Gastroesophageal sphincter (tissue), 4 donors: ENCODE measurements around the gene GIMAP6. TPM values are rescaled to one million over a fixed set of nuclear protein-coding genes. Genes with fewer than 3 reads are reported as not detected.

ENCODE experiments used
- ATAC-seq: fragments of 150-250 bp; one replicate; pipeline ENCODE4 v1.9.1; 2016; ENCODE audit warnings: mild to moderate bottlenecking, moderate library complexity
- H3K27ac ChIP-seq, 4 donors: fragments of 200-600 bp; sonication (generic) in 3 of 4; 1 replicate in 3 of 4; 2 replicates in 1 of 4; pipeline ENCODE4 v1.5.1; 2016 to 2019
- H3K27me3 ChIP-seq: fragments of 200-600 bp; sonication (generic); one replicate; pipeline ENCODE4 v1.5.1; 2019
- H3K36me3 ChIP-seq, 2 donors: fragments of 200-600 bp; sonication (generic); one replicate each; pipeline ENCODE4 v1.5.1; 2019; ENCODE audit warnings: control low read depth in 1 of 2
- H3K4me1 ChIP-seq, 3 donors: fragments of 200-600 bp; sonication (generic); 1 replicate in 2 of 3; 2 replicates in 1 of 3; pipeline ENCODE4 v1.5.1; 2016 to 2019; ENCODE audit warnings: control low read depth in 2 of 3
- H3K4me3 ChIP-seq, 2 donors: fragments of 200-600 bp; sonication (generic); one replicate each; pipeline ENCODE4 v1.5.1; 2019; ENCODE audit warnings: mild to moderate bottlenecking in 1 of 2, moderate library complexity in 1 of 2
- H3K9me3 ChIP-seq, 3 donors: fragments of 200-600 bp; sonication (generic); one replicate each; pipeline ENCODE4 v1.5.1; 2017 to 2019; ENCODE audit warnings: control low read depth in 2 of 3
- CTCF ChIP-seq, 4 experiments: fragments of 200-600 bp in 2 of 4; fragments of 450-650 bp in 2 of 4; sonication (generic) in 1 of 4; IDR thresholded peaks; one replicate each; pipeline ENCODE4 v1.5.1; 2017 to 2019; ENCODE audit warnings: antibody characterized with exemption in 4 of 4, mild to moderate bottlenecking in 2 of 4, moderate library complexity in 2 of 4
- EP300 ChIP-seq: sonication (generic); formaldehyde crosslinking; IDR thresholded peaks from one replicate; pipeline ENCODE4 v1.6.1; 2017; ENCODE audit warnings: antibody characterized with exemption, mild to moderate bottlenecking
- POLR2A ChIP-seq, 2 donors: fragments of 450-650 bp; IDR thresholded peaks; one replicate each; pipeline ENCODE4 v1.6.1; 2017; ENCODE audit warnings: antibody characterized with exemption in 2 of 2, mild to moderate bottlenecking in 2 of 2, moderate library complexity in 1 of 2
- POLR2AphosphoS5 ChIP-seq: sonication (generic); formaldehyde crosslinking; IDR thresholded peaks from one replicate; pipeline ENCODE4 v1.6.1; 2017; ENCODE audit warnings: antibody characterized with exemption
- WGBS, 2 donors: methylation state at CpG; one replicate each; pipeline ENCODE4 v1.1.5; 2018; ENCODE audit warnings: low coverage in 1 of 2; 5-methylcytosine and 5-hydroxymethylcytosine counted together
- total RNA-seq, 4 donors: library from RNA; depleted of rRNA; stranded (reverse); fragments of >200 nt; gene quantifications; one replicate each; pipeline ENCODE4 v1.1.0, GENCODE V29; 2016

GIMAP6 gene
- total RNA-seq, 4 donors from 2014 or later = 15.7 to 45.4 (median 34.4) TPM

- H3K27me3 ChIP-seq = no peaks in the 10 kb centered on the region
- H3K27ac ChIP-seq = no peak overlapping the region
- H3K36me3 ChIP-seq = no peaks in the 10 kb centered on the region
- H3K4me1 ChIP-seq = no peaks in the 10 kb centered on the region
- ATAC-seq = no peak
- no peaks in the 10 kb centered on the region for H3K9me3 ChIP-seq
- TF ChIP-seq POLR2A (IDR thresholded peaks at IDR 0.05) (no peak), EP300 (no peak), CTCF (IDR thresholded peaks at IDR 0.05) (no peak), POLR2AphosphoS5 (no peak)
- no peak overlapping the region for H3K4me3 ChIP-seq
These were observed 36.8 kb upstream of the GIMAP6 start for GRCh38 chr7:150668977-150669376.

- Histone ChIP-seq H3K4me1 (no peaks in the 10 kb centered on the region), H3K4me3 (no peak overlapping the region), H3K9me3 (no peaks in the 10 kb centered on the region), H3K36me3 (no peaks in the 10 kb centered on the region), H3K27me3 (no peaks in the 10 kb centered on the region), H3K27ac (no peak overlapping the region)
- ATAC-seq = no peak
- TF ChIP-seq CTCF (IDR thresholded peaks at IDR 0.05) = no peak
- TF ChIP-seq POLR2AphosphoS5 = no peak
- no peak for TF ChIP-seq EP300
- TF ChIP-seq POLR2A (IDR thresholded peaks at IDR 0.05) = no peak
- WGBS, 2 donors = 27 to 36% methylated on average over 1 of the region's 1 CpG
These were observed 36.3 kb upstream of the GIMAP6 start for GRCh38 chr7:150668472-150668911.

- ATAC-seq = no peak
- Histone ChIP-seq H3K27me3 (no peaks in the 10 kb centered on the region), H3K27ac (no peak overlapping the region), H3K36me3 (no peaks in the 10 kb centered on the region), H3K4me1 (no peaks in the 10 kb centered on the region), H3K9me3 (no peaks in the 10 kb centered on the region), H3K4me3 (no peak overlapping the region)
- no peak for TF ChIP-seq EP300
These were observed 34.2 kb upstream of the GIMAP6 start for GRCh38 chr7:150666412-150666811.

GRCh38 chr7:150665896-150666295, 33.7 kb upstream of the GIMAP6 start:
- Histone ChIP-seq H3K4me1 (no peaks in the 10 kb centered on the region), H3K4me3 (no peak overlapping the region), H3K9me3 (no peaks in the 10 kb centered on the region), H3K36me3 (no peaks in the 10 kb centered on the region), H3K27ac (no peak overlapping the region), H3K27me3 (no peaks in the 10 kb centered on the region)
- ATAC-seq = no peak
- TF ChIP-seq CTCF (IDR thresholded peaks at IDR 0.05) (no peak), POLR2AphosphoS5 (no peak), EP300 (no peak), POLR2A (IDR thresholded peaks at IDR 0.05) (no peak)
- 80 to 89% methylated on average over 2 of the region's 2 CpGs for WGBS, 2 donors

GRCh38 chr7:150665089-150665748, 33.0 kb upstream of the GIMAP6 start:
- Histone ChIP-seq H3K9me3 (no peaks in the 10 kb centered on the region), H3K4me1 (no peaks in the 10 kb centered on the region), H3K27ac (no peak overlapping the region), H3K27me3 (no peaks in the 10 kb centered on the region), H3K4me3 (no peak overlapping the region), H3K36me3 (no peaks in the 10 kb centered on the region)
- no peak for TF ChIP-seq POLR2AphosphoS5
- no peak for TF ChIP-seq POLR2A (IDR thresholded peaks at IDR 0.05)
- no peak for TF ChIP-seq EP300
- no peak for TF ChIP-seq CTCF (IDR thresholded peaks at IDR 0.05)
- WGBS, 2 donors = 82 to 85% methylated on average over 8 of the region's 9 CpGs
- ATAC-seq = no peak
